Renal pelvis (tissue), 4 donors: ENCODE results near the gene DNLZ. TPM values are rescaled to one million over a fixed set of nuclear protein-coding genes. Genes with fewer than 3 reads are reported as not detected.
A peak's percentile ranks its signal among the peaks of the same experiment; 100 is the strongest.

Experiments
- DNase-seq: peaks from one replicate; pipeline ENCODE4 v3.0.0-alpha.2; 2013
- polyA plus RNA-seq, 3 donors: library from polyadenylated mRNA; unstranded; fragments of 120-200 nt; gene quantifications; one replicate each; pipeline ENCODE4 v1.2.1, GENCODE V29; 2013; ENCODE audit not compliant: insufficient read length in 3 of 3

DNLZ gene
- polyA plus RNA-seq, 3 donors, result 5.9 to 21.2 (median 17.2) TPM

GRCh38 chr9:136379401-136379800, 15.9 kb upstream of the DNLZ start:
- no peak for DNase-seq

- DNase-seq, result no peak
These were observed 15.4 kb upstream of the DNLZ start for GRCh38 chr9:136379003-136379287.

GRCh38 chr9:136378170-136379002, 14.8 kb upstream of the DNLZ start:
- peak; percentile 46 for DNase-seq

- DNase-seq, result no peak
These were observed 14.0 kb upstream of the DNLZ start for GRCh38 chr9:136377341-136378169.

- no peak for DNase-seq
These were observed 12.9 kb upstream of the DNLZ start for GRCh38 chr9:136376457-136376856.

- no peak for DNase-seq
These were observed 11.6 kb upstream of the DNLZ start for GRCh38 chr9:136375096-136375495.

- no peak for DNase-seq
These were observed 10.6 kb upstream of the DNLZ start for GRCh38 chr9:136374183-136374575.

GRCh38 chr9:136373300-136374182, 10.0 kb upstream of the DNLZ start, which contains the start of gene CARD9:
Gene CARD9 (minus strand): TSS chr9:136373669. CDS start chr9:136372078, 1,591 bp downstream.
- no peak for DNase-seq

GRCh38 chr9:136372561-136373299, 9.2 kb upstream of the DNLZ start:
- peak; percentile 62 for DNase-seq

GRCh38 chr9:136372006-136372405, 8.5 kb upstream of the DNLZ start:
- DNase-seq, result no peak

GRCh38 chr9:136371533-136371880, 8.0 kb upstream of the DNLZ start:
- no peak for DNase-seq

GRCh38 chr9:136370687-136371532, 7.4 kb upstream of the DNLZ start:
- DNase-seq, result no peak

- no peak for DNase-seq
These were observed 6.5 kb upstream of the DNLZ start for GRCh38 chr9:136370037-136370436.

GRCh38 chr9:136368190-136368589, 4.6 kb upstream of the DNLZ start:
- DNase-seq, result no peak

GRCh38 chr9:136367296-136368145, 4.0 kb upstream of the DNLZ start:
- no peak for DNase-seq

- DNase-seq, result no peak
These were observed 3.3 kb upstream of the DNLZ start for GRCh38 chr9:136366826-136367225.

GRCh38 chr9:136365775-136366222, 2.3 kb upstream of the DNLZ start:
- no peak for DNase-seq

GRCh38 chr9:136364942-136365774, 1.6 kb upstream of the DNLZ start:
- DNase-seq, result no peak
